NCI-H82 (cell line): ENCODE data around the gene SUPT6H.

Experiments used
- DNase-seq: peaks from one replicate; lab custom pipeline; 2025; lab: John Stamatoyannopoulos, UW

SUPT6H gene

DNA sequence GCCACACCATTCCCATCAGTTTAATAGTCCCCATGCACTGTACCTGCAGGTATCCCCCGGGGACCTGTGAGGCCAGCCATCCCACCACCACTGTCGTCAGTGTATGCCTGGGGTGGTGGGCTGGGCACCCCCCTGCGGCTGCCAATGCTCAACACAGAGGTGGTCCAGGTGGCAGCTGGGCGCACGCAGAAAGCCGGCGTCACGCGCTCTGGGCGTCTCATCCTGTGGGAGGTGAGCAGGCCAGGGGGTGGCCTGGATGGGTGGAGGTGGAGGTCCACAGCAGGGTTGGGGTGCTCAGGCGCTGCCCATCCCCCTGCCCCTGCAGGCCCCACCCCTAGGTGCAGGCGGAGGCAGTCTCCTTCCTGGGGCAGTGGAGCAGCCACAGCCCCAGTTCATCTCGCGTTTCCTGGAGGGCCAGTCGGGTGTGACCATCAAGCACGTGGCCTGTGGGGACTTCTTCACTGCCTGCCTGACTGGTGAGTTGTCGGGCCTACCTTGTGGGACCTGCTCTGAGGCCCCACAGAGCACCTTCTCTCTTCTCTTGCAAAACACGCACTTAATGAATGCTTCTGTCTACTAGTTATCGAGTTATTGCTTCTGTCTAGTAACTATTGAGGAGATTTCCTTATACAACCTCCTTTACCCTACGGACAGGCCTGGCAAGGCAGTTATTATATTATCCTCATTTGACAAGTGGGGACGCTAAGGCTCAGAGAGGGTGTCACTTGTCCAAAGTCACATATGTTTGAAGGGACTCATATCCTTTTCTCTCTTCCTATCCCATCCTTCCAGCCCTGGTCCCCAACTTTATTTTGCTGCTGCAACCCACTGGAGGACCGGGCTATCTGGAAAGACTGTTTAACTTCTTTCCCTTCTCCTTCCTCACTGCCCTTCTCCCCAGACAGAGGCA lies 76.0 kb downstream of the SUPT6H start:
- no peak for DNase-seq

DNA sequence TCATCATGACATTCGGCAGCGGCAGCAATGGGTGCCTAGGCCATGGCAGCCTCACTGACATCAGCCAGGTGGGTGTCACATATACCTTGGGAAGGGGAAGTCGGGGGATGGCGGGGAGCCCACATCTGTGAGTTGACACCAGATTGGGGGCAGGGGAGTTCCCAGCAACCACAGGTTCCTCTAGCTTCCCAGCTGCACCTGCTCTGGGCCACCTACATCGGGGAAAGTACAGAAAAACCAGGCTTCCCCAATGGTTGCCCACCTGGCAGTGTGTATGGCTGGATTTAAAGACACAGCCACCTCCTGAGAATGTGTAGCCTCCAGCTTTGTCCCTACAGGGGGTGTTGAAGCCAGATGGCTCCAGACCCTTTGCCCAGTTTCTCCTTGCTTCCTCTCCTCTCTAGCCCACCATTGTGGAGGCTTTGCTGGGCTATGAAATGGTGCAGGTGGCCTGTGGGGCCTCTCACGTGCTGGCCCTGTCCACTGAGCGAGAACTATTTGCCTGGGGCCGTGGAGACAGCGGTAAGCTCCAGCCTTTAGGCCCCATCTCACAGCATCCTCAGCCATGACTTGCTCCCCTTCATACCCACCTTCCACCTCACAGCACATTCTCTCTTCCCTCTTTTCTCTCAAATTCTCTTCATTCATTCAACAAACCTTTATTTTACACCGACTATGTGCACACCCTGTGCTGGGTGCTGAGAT lies 76.8 kb downstream of the SUPT6H start:
- no peak for DNase-seq

DNA sequence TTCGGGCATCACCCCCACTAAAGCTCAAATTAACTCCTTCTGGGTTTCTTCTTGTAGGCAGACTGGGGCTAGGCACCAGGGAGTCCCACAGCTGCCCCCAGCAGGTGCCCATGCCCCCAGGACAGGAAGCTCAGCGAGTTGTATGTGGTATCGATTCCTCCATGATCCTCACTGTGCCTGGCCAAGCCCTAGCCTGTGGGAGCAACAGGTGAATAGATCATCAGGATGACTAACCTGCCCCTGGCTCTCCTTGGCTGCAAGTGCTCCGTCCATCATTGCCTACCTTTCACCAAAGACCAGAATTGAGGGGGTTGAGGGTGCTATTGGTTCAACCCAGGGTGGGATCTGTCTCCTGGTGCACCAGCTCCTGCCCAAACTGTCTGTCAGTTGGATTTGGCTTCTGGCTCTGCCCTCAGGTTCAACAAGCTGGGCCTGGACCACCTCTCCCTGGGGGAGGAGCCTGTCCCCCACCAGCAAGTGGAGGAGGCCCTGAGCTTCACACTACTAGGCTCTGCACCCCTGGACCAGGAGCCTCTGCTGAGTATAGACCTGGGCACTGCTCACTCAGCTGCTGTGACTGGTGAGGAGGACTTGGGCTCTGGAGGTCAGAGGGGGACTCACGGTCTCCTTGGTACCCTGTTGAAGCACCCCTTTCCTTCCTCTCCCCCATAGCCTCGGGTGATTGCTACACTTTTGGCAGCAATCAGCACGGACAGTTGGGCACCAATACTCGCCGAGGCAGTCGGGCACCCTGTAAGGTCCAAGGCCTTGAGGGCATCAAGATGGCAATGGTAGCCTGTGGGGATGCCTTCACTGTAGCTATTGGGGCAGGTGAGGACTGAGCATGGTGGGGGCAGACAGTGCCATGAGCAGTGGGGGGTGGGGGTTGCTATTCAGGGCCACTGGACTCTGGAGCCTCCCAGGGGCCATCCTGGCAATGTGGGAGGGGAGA lies 78.7 kb downstream of the SUPT6H start:
- DNase-seq: no peak

DNA sequence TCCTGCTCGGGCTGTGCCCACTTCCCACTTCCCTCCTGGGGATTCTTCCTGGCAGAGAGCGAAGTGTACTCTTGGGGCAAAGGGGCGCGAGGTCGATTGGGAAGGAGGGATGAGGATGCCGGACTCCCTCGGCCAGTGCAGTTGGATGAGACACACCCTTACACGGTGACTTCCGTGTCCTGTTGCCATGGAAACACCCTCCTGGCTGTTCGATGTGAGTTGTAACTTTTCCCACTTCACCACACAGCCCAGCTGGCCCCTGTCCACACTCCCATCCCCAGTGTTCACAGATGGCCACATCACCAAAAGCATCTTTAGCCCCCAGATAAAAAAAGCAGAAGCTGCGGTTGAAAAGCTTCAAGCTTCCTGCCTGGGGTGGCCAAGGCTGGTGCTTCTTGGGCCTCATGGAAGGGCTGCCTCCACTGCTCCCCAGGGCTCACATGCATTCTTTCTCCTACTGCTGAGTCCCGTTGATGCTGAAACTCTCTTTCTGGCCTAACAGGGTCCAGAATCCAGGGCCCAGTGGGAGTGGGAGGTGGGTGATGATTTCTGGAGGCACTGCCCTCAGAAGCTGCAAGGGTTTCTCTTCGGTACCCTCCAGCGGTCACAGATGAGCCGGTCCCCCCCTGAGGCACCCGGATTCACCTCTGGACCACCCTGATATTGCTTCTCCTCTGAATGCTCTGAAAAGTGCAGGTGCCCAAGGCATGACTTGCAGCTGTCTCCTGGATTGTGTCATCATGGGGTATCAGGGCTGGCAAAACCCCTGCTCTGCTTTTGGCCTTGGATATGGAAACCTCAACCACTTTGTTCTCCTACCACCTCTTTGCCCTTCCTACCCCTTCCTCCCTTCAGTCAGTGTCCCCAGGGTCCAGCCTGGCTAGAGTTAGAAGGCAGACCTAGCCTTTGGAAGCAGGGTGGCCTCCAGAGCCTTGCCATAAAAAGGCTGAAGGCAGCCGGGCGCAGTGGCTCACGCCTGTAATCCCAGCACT lies 79.6 kb downstream of the SUPT6H start:
- DNase-seq: no peak

DNA sequence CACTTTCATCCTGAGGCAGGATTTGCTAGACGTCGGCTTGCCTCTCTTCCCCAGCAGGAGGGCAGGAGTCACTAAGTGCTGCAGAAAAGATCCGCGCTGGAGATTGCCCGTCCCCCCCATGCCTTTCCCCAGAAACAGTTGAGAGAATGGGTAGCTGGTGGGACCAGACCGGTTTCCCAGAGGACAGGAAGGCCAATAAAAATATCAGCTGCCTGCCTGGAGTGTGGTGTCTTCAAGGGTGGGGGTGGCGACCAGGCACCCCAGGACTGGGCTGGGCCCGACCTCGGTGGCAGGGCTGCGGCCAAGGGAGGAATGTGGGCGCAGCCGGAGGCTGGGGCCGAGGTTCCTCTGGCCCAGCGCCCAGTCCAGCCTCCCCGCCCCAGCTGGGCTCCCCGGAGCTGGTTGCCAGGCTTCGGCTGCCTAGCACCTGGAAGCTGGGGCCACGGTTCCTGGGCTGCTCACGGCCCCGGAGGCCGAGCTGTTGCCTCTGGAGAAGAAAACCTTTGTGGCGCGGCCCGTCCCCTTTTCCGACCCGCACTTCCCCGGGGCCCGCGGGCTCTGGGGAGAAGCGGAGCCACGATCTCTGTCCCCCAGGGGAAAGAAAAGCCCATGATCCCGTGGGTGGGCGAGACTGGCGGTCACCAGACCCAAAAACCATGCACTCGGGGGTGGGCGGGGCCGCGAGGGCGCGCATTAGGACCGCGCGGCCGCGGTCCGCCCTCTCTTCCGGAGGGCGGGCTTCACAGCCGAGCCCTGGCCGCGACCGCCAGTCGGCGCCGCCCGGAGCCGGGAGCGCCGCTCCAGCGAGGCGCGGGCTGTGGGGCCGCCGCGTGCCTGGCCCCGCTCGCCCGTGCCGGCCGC lies 81.5 kb downstream of the SUPT6H start, which contains the start of gene TRAF4:
Gene TRAF4, plus strand, starts transcription at position 769 of the 861 bp plus-strand sequence. CDS start 102 bp downstream, outside the sequence.
- DNase-seq: peak; percentile 94

DNA sequence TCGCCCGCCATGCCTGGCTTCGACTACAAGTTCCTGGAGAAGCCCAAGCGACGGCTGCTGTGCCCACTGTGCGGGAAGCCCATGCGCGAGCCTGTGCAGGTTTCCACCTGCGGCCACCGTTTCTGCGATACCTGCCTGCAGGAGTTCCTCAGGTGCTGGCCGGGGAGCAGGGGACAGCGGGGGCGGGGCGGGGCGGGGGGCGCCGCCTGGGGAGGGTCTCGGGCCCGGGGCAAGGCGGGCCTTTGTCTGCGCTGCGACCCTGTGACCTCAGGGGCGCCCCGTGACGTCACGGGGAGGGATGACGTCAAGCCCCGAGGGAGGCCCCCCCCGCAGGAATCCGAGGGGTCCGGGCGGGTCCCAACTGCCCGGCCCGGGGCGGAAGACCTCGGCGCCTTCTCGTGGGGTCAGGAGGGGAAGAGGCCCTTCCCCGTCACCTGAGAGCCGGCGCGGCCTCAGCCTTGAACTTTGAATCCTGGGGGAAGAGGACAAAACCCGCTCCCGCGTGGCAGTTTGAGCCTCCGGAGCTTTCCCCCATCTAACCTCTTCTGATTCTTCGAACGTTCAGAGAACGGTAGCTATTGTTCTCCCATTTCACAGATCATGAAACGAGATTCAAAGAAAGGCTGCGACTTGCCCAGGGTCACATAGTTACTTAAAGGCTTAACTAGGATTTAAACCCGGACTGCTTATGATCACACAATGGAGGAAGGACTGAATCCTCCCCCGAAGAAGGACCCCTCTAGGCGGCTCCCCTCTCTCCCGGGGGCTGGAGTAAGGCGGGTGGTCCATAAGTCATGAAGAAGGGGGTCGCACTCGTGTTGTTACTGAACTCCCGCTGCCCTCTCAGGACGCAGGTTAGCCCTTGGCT lies 82.3 kb downstream of the SUPT6H start:
- DNase-seq: peak; percentile 77

DNA sequence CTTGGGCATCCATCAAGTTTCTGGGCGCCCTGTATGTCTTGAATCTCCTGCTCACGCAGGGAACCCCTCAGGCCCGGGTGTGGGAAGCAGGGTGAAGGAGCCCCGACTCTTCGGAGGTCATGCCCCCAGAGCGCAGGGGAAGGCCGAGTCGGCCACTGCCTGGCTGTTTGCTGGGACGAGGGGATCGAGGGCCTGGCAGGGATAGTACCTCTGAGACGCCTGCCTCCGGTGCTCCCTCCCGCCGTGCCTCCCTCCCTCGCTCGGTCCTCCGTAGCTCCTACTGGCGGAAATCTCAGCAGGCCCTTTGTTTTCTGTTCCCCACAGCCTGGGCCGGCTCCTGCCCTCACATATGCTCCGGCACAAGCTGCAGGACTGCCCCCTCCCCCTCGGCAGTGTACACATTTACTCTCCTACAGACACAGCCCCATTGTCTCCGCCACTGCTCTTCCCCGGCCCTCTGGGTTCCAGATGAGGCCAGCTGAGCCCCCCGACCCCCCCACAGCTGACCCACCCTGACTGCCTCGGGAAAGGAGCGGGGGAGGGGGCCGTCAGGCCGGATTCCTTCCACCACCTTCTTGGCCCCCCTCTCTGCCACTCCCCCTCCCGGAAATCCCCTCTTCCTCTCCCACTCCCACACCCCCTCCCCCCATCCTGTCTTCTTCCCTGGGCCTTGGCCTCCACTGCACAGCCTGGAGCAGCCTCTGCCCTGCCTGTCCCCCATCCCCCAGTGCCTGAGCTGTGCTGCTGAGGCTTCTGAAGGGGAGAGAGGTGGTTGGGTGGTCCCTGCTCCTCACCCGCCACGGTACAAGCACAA lies 83.2 kb downstream of the SUPT6H start:
- DNase-seq: peak; percentile 82

DNA sequence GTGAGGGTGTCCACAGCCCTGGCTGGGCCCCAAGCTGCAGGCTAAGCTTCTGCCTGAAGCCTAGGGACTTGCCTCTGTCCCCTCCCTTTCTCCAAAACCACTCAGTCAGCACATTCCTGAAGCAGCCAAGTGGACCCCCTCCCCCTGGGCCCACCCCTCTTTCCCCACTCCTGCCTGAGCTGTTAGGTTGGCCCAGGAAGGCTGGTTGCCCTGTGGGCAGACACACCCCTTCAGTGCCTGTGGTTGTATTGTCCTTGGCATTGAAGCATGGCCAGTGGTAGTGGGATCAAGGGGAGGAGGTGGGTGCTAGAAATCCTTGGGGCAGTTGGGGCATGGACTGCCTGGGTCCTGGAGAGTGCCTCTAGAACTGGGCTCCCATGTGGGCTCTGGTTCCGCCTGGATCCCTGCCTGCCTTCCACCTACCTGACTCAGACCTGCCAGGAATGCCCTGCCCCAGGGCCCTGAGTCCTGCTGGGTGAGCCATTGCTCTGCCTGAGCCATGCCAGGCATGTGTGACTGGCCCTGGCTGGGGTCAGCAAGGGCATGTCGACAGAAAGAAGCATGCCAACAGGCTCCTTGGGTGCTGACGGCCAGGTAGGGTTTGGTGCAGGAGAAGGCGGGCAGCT lies 83.9 kb downstream of the SUPT6H start:
- no peak for DNase-seq

DNA sequence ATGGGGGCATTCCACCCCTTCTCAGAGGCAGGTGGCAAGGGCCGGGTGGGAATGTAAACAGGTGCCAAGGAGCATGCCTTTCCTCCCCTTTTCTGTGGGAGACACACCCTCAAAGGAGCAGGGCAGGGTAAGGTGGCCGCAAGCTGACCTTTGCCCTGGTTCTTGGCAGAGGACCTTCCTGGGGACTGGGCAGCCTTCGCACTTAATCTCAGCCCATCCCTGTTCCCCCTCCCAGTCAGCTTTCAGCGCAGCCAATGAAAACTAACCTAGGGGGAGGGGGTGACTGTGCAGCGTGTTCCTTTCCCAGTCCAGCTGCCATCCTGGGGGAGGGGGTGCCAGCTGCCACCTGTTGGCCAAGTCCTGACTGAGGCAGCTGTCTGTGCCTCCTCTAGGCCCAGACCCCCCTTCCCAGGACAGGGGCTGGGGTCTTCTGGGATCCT lies 84.6 kb downstream of the SUPT6H start:
- peak; percentile 95 for DNase-seq

DNA sequence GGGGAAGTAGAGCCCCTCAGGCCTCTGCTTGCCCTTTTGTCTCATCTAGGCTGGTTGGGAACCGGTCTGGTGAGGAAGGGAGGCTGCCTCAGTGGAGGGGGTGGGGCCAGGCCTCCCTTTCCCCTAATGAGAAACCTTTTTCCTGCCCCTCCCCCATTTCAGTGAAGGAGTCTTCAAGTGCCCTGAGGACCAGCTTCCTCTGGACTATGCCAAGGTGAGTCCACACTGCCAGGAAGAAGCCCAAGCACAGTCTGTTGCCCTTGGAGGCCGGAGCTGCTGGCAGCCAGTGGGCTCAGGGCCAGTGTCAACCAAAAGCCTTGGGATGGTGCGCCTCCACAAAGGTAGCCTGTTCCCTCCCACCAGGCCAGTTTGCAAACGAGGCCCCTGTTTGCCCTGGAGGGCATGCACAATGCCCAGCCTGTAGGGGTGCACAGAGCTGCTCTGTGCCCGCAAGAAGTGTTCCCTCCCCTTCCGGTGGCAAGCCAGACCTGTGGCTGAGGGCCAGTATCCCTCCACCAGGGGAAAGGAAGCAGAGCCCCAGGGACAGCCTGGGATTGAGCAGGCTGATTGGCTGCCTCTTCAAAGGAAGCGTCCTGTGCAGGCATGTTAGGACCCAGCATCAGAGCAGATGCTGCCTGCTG lies 85.2 kb downstream of the SUPT6H start:
- DNase-seq: no peak

DNA sequence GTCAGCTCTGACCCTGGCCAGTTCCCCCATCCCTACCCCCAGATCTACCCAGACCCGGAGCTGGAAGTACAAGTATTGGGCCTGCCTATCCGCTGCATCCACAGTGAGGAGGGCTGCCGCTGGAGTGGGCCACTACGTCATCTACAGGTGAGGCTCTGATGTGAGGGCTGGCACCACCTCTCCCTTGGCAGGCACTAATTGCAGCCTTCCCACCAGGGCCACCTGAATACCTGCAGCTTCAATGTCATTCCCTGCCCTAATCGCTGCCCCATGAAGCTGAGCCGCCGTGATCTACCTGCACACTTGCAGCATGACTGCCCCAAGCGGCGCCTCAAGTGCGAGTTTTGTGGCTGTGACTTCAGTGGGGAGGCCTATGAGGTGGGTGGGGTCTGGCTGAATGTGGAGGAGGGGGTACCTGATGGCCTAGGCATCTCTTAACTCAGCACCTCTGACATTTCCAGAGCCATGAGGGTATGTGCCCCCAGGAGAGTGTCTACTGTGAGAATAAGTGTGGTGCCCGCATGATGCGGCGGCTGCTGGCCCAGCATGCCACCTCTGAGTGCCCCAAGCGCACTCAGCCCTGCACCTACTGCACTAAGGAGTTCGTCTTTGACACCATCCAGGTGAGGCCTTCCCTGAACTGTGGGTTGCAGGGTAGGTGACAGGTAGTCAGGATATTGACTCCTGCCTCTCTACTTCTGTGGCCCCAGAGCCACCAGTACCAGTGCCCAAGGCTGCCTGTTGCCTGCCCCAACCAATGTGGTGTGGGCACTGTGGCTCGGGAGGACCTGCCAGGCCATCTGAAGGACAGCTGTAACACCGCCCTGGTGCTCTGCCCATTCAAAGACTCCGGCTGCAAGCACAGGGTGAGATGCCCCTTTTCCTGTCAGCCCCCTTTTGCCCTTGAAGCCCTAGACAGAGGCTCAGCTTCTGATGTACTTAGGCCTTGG lies 86.1 kb downstream of the SUPT6H start:
- no peak for DNase-seq

DNA sequence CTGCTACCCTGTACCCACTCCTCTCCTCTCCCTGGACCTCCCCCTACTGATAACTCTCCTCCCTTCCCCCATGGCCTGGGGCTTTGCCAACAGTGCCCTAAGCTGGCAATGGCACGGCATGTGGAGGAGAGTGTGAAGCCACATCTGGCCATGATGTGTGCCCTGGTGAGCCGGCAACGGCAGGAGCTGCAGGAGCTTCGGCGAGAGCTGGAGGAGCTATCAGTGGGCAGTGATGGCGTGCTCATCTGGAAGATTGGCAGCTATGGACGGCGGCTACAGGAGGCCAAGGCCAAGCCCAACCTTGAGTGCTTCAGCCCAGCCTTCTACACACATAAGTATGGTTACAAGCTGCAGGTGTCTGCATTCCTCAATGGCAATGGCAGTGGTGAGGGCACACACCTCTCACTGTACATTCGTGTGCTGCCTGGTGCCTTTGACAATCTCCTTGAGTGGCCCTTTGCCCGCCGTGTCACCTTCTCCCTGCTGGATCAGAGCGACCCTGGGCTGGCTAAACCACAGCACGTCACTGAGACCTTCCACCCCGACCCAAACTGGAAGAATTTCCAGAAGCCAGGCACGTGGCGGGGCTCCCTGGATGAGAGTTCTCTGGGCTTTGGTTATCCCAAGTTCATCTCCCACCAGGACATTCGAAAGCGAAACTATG lies 87.0 kb downstream of the SUPT6H start:
- DNase-seq: no peak

DNA sequence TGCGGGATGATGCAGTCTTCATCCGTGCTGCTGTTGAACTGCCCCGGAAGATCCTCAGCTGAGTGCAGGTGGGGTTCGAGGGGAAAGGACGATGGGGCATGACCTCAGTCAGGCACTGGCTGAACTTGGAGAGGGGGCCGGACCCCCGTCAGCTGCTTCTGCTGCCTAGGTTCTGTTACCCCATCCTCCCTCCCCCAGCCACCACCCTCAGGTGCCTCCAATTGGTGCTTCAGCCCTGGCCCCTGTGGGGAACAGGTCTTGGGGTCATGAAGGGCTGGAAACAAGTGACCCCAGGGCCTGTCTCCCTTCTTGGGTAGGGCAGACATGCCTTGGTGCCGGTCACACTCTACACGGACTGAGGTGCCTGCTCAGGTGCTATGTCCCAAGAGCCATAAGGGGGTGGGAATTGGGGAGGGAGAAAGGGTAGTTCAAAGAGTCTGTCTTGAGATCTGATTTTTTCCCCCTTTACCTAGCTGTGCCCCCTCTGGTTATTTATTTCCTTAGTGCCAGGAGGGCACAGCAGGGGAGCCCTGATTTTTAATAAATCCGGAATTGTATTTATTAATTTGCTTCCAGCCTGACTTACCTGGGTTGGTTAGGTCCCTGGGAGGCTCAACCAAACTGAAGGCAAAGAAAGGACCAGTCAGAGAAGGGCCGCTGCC lies 87.6 kb downstream of the SUPT6H start:
- no peak for DNase-seq

DNA sequence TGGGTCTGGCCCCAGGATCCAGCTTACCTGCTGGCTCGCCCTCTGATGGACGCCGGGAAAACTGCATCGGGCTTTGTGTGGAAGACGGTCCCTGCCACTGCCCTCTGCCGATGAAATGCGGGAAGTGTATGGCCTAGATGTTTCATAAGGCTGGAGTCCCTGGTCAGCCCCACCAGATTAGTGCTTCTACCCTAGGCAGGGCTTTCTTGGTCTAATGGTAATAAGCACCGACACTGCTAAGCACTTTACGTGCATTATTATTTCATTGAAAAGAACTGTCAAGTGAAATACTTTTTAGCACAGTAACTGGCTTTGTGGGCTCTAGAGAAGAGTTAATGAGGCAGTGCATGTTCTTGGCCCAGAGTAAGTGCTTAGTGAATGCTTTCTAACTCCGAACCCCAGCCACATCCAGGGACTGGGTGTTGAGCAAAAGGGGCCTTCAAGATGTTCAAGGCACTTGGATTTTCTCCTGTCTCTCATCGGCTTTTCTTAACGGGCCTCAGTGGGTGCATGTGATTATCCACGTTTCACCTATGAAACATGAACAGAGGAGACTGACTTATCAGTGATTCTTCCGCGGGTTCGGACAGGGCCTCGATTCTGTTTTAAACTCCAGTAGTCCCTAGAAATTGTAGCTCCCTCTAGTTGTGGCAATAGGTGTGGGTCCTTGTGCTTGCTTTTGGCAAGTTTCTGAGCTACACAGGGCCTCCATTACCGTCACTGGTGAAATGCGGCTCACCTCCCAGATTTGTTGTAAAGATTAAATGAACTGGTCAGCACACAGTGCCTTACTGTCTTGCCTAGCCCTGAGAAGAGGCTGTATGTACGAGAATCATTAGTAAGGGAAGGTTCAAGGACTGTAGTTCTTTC lies 88.4 kb downstream of the SUPT6H start:
- peak; percentile 98 for DNase-seq
